MM.1S (cell line): ENCODE results near the gene FUT2.

Experiments
- DNase-seq: peaks from one replicate; pipeline ENCODE4 v3.0.0-alpha.2; 2015
- H2AFZ ChIP-seq: fragments of 300-600 bp; sonication (generic); 2 replicates; pipeline ENCODE4 v1.6.0; 2016; ENCODE audit warnings: antibody characterized with exemption, low read length
- H3F3A ChIP-seq: fragments of 300-600 bp; sonication (generic); 2 replicates; pipeline ENCODE4 v1.6.1; 2016; ENCODE audit warnings: mild to moderate bottlenecking, antibody characterized with exemption, low read length, moderate library complexity, mixed read lengths; ENCODE audit not compliant: insufficient read depth
- H3K27ac ChIP-seq: fragments of 300-600 bp; sonication (generic); 2 replicates; pipeline ENCODE4 v1.5.1; 2016; ENCODE audit warnings: mild to moderate bottlenecking, low read length
- H3K27me3 ChIP-seq: fragments of 300-600 bp; sonication (generic); replicated peaks from 2 replicates; pipeline ENCODE4 v1.6.0; 2016; ENCODE audit warnings: low read length; ENCODE audit not compliant: insufficient read depth
- H3K36me3 ChIP-seq: fragments of 300-600 bp; sonication (generic); replicated peaks from 2 replicates; pipeline ENCODE4 v1.6.1; 2016; ENCODE audit warnings: mild to moderate bottlenecking, low read length, mixed read lengths; ENCODE audit not compliant: insufficient read depth
- H3K4me1 ChIP-seq: fragments of 300-600 bp; sonication (generic); 2 replicates; pipeline ENCODE4 v1.6.1; 2016; ENCODE audit warnings: low read length, mixed read lengths
- H3K4me2 ChIP-seq: fragments of 300-600 bp; sonication (generic); 2 replicates; pipeline ENCODE4 v1.6.0; 2016; ENCODE audit warnings: low read depth, low read length
- H3K4me3 ChIP-seq: fragments of 300-600 bp; sonication (generic); 2 replicates; pipeline ENCODE4 v1.5.1; 2016; ENCODE audit warnings: low read length, mixed read lengths
- H3K79me2 ChIP-seq: fragments of 300-600 bp; sonication (generic); 2 replicates; pipeline ENCODE4 v1.6.1; 2016; ENCODE audit warnings: mixed run types, low read length, mixed read lengths
- H3K9ac ChIP-seq: fragments of 300-600 bp; sonication (generic); 2 replicates; pipeline ENCODE4 v1.6.1; 2016; ENCODE audit warnings: low read length, mixed read lengths
- H3K9me2 ChIP-seq: fragments of 300-600 bp; sonication (generic); replicated peaks from 2 replicates; pipeline ENCODE4 v1.6.1; 2016; ENCODE audit warnings: mild to moderate bottlenecking, low read length, mixed read lengths; ENCODE audit not compliant: insufficient read depth
- H3K9me3 ChIP-seq: fragments of 300-600 bp; sonication (generic); replicated peaks from 2 replicates; pipeline ENCODE4 v1.6.1; 2016; ENCODE audit warnings: mild to moderate bottlenecking, low read length, mixed read lengths; ENCODE audit not compliant: insufficient read depth
- H4K20me1 ChIP-seq: fragments of 300-600 bp; sonication (generic); 2 replicates; pipeline ENCODE4 v1.6.1; 2016; ENCODE audit warnings: mild to moderate bottlenecking, low read length, moderate library complexity, mixed read lengths; ENCODE audit not compliant: insufficient read depth
- CTCF ChIP-seq: fragments of 300-600 bp; sonication (generic); IDR thresholded peaks from 2 replicates; pipeline ENCODE4 v1.5.1; 2016; ENCODE audit warnings: antibody characterized with exemption, low read length, mixed read lengths
- EZH2 ChIP-seq: fragments of 300-600 bp; sonication (generic); optimal IDR thresholded peaks from 2 replicates; pipeline ENCODE3; 2017; ENCODE audit warnings: low read depth, mild to moderate bottlenecking, antibody characterized with exemption, low read length, mixed read lengths
- EZH2phosphoT487 ChIP-seq: fragments of 300-600 bp; sonication (generic); IDR thresholded peaks from 2 replicates; pipeline ENCODE4 v1.6.1; 2018; ENCODE audit warnings: antibody characterized with exemption, low read length

The FUT2 gene

DNA sequence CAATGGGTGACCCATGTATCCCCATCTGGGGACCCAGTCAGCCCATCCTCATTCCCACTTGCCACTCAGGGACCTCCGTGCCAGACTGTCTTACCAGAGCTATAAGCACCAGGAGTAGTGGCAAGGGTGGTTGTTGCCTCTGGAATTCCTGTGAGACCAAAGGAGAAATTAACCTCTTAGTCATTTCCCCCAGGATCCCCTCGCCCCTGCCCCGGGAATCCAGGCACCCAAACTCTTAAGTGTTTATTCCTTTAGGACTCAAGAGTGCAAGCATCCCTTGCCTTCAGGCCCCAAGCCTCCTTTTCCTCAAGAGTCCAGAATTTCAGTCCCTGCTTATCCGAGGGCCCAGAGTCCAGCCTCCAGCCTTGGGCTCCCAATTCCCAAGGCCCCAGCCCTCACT lies 32.1 kb upstream of the FUT2 start:
- Histone ChIP-seq H2AFZ (no peak overlapping the region), H3F3A (no peaks in the 10 kb centered on the region), H3K9me3 (no peaks in the 10 kb centered on the region), H3K4me1 (peaks cover 4% of the 10 kb centered on the region), H3K36me3 (no peaks in the 10 kb centered on the region), H3K9me2 (no peaks in the 10 kb centered on the region), H3K4me2 (no peak overlapping the region), H3K79me2 (no peaks in the 10 kb centered on the region), H4K20me1 (no peaks in the 10 kb centered on the region), H3K4me3 (no peak overlapping the region), H3K9ac (no peak overlapping the region), H3K27me3 (peaks cover 30% of the 10 kb centered on the region), H3K27ac (no peak overlapping the region)
- TF ChIP-seq EZH2phosphoT487, result no peak
- TF ChIP-seq CTCF, result no peak
- no peak for TF ChIP-seq EZH2
- no peak for DNase-seq

DNA sequence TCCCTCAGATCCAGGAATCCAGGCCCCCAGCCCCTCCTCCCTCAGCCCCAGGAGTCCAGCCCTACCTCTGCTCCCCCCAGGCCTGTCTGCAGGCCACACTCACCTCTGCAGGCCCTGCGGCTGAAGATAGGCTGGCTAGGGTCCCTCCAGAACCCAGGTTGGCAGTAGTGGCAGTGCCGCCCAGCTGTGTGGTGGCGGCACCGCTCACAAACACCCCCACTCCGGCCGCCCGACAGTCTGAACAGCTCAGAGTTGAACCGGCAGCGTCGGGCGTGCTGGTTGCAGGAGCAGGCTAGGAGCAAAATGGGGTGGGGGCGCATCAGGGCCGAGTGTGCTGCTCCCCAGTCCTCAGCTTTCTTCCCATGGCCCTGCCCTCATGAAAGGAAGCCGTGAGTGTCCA lies 31.3 kb upstream of the FUT2 start:
- no peaks in the 10 kb centered on the region for H3K79me2 ChIP-seq
- no peak overlapping the region for H3K27ac ChIP-seq
- peaks cover 24% of the 10 kb centered on the region; the same call in 1 of the 2 replicates for H3K27me3 ChIP-seq
- no peak overlapping the region for H3K4me2 ChIP-seq
- no peaks in the 10 kb centered on the region for H3K36me3 ChIP-seq
- no peaks in the 10 kb centered on the region for H3K9me3 ChIP-seq
- peaks cover 4% of the 10 kb centered on the region for H3K4me1 ChIP-seq
- H2AFZ ChIP-seq, result no peak overlapping the region
- no peak overlapping the region for H3K9ac ChIP-seq
- no peaks in the 10 kb centered on the region for H3F3A ChIP-seq
- TF ChIP-seq EZH2phosphoT487 (no peak), EZH2 (no peak), CTCF (no peak)
- no peaks in the 10 kb centered on the region for H3K9me2 ChIP-seq
- DNase-seq, result no peak
- H3K4me3 ChIP-seq, result no peak overlapping the region
- no peaks in the 10 kb centered on the region for H4K20me1 ChIP-seq

DNA sequence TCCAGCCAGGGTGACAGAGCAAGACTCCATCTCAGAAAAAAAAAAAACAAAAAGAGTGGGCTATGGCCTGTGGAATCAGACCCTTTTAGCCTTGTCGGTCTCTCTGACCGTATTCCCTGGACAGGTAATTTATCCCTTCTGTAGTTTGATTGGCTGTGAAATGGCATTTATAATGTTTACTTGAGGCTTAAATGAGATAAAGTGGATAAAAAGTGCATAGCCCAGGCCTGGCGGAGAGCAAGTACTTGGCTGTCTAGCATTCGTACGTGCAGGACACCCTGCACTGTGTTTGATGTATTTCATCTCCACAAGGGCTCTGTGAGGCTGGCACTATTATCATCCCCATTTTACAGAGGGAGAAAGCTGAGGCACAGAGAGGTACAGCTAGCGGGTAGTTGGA lies 30.0 kb upstream of the FUT2 start:
- Histone ChIP-seq H3K27ac (no peak overlapping the region), H3K9me2 (no peaks in the 10 kb centered on the region), H3K4me3 (no peak overlapping the region), H3K27me3 (peaks cover 22% of the 10 kb centered on the region; the same call in 1 of the 2 replicates), H3K4me1 (peaks cover 2% of the 10 kb centered on the region), H3K4me2 (no peak overlapping the region), H2AFZ (no peak overlapping the region), H3F3A (no peaks in the 10 kb centered on the region), H3K36me3 (no peaks in the 10 kb centered on the region), H4K20me1 (no peaks in the 10 kb centered on the region), H3K79me2 (no peaks in the 10 kb centered on the region), H3K9ac (no peak overlapping the region), H3K9me3 (no peaks in the 10 kb centered on the region)
- DNase-seq, result no peak
- TF ChIP-seq CTCF (no peak), EZH2 (no peak), EZH2phosphoT487 (no peak)
